DMS153 treated with DMSO at 0.1 percent for 48 hours (cell line): ENCODE data around the gene PROB1.
"Not testable (repeated sequence)": the region's sequence is repeated elsewhere in the genome, so short reads cannot be mapped to it uniquely, and the experiment has no call there.

Experiments used
- DNase-seq: peaks from one replicate; lab custom pipeline; 2025; ENCODE audit not compliant: unreplicated experiment; lab: John Stamatoyannopoulos, UW

Gene PROB1

DNA sequence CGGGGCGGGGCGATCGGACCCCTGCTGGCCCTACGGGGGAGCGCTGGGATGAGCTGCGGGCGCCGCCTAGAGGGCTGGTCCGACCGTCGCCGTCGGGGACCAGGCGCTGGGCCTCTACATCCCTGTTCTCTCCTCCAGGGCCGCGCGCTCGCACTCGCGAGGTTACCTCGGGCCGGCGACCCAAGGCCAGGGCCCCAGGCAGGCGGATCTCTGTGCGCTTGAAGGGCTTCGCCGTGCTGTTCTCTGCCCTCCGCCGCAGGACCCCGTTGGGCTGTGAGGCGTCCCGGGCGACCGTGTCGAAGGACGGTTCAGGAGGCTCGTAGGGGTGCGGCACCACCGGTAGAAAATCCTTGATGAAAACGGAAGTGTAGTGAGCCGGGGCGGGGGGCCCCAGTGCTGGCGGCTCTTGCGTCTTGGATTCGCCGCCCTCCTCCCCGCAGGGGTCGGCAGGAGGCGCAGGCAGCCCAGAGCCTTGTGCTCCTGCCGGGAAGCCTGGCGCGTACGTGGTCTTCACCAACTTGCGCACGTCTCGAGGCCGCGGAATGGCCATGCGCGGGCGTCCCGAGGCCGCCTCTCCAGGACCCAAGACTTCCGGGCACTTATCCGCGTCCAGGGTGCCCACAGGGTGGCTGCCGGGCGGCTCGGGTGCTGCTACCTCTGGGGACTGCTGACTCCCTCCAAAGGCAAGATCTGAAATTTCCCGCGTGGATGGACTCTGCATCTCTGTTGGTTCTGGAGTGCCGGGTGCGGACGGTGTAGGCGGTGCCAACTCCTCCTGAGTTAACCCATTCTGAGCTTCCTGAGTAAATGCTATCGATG is 2.0 kb downstream of the PROB1 start:
- peak; percentile 9 for DNase-seq

DNA sequence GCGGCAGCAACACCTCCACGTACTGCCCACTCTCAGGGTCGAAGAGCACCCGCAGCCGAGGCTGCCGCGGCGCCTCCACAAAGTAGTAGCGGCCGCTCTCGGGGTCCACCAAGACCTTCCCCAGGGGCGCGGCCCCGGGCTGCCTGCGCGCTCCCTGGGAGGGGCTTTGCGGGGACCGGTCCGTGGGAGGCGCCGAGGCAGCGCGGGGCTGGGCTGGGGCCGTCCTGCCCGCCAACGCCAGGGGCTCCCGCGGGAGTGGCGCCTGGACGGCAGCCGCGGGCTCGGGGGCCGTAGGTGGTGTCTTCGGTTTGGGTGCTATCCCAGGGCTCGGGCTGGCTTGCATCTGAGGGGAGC is 2.6 kb downstream of the PROB1 start:
- no peak for DNase-seq

DNA sequence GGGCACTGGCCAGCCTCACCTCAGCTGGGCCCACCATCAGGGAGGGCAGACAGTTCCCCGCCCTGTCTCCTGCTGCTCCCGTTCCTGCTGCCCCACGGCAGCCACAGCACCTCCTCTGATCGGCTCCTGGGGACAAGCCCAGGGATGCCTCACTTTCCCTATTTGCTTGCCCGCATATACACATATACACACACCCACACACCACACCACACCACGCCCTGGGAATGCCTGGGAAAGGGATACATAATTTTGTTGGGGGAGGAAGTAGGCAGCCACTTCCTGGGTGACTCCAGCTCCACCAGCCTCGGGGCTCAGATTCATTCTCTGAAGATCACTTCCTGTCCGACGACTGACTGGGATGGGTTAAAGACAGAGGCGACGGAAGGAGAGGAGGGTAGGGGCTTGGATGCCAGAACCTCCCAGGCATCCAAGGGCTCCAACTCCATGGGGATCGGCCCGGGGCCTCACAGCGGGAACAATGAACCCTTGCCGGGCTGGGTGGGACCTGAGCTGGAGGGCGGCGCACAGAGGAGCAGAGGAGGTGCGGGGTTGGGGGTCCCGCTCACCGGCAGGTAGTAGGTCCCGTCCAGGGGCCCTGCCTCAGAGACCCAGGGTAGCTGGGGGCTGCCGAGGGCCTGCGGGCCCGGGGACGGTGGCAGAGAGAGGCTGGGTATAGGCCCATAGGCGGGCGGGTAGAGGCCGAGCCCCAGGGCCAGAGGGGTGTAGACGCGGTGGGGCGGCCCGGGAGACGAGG is 3.2 kb downstream of the PROB1 start:
- peak; percentile 6 for DNase-seq

- DNase-seq, result no peak
These were observed 4.0 kb downstream of the PROB1 start for GRCh38 chr5:139390639-139391569.

GRCh38 chr5:139389701-139390638 is 4.9 kb downstream of the PROB1 start, which contains the start of gene MZB1:
MZB1 (minus strand) TSS chr5:139389913; CDS start chr5:139389856, 57 bp downstream.
- no peak for DNase-seq

GRCh38 chr5:139388198-139388821 is 6.6 kb downstream of the PROB1 start:
- peak; percentile 25 for DNase-seq

GRCh38 chr5:139387611-139388197 is 7.2 kb downstream of the PROB1 start:
- no peak for DNase-seq

DNA sequence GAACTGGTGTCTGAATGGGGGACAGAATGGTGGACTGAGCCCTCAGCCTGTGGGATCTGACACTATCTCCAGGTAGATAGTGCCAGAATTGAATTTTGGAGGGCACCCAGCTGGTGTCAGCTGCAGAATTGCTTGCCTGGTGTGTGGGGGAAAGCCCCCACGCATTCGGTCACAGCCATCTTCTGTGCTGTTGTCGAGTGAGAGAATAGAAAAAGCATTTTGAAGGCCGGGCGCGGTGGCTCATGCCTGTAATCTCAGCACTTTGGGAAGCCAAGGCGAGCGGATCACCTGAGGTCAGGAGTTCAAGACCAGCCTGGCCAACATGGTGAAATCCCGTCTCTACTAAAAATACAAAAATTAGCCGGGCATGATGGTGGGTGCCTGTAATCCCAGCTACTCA is 7.9 kb downstream of the PROB1 start:
- DNase-seq, result not testable (repeated sequence)

GRCh38 chr5:139386050-139386438 is 8.9 kb downstream of the PROB1 start:
- no peak for DNase-seq

DNA sequence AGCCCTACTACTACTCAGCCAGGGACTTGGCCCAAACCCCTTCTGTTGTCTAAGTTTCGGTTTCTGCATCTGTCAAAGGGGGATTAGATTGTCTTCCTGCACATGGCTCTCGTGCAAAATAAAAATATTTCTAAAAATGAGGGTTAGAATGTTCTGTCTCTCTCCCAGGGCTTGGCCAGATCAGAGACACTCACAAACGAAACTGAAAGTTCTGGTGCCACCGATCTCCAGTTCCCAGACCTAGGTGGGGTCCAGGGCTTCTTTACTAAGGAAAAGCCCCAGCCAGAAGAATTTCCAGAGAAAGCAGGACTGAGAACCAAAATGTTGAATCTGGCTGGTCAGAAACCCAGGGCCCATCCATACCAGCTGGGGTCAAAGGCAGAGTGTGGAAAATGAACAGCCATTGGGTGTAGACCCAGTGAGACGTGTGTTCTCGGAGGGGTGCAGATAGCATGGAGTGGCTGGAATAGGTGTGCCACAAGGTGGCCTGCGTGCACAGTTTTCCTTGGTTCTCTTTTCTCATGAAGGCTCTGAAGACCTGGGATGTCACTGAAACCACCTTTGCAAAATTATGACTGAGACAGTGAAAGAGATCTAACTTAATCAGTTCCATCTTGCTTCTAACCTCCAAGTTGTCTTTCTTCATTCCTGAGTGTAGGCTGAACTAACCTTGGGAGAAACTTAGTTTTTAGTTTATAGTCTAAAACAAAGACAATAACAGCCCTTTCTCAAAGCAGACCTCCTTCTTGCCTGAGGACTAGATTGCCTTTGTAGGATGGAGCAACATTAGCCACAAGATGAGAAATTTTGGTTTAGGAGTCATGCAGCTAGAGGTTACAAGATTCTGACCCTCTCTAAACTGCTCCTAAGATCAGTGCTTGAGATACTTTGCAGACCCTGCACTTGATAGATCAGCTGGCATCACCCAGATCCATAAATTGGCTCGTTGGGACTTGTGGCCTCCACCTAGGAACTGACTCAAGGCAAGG is 9.5 kb downstream of the PROB1 start:
- no peak for DNase-seq

GRCh38 chr5:139384591-139385051 is 10.3 kb downstream of the PROB1 start:
- DNase-seq, result no peak

DNA sequence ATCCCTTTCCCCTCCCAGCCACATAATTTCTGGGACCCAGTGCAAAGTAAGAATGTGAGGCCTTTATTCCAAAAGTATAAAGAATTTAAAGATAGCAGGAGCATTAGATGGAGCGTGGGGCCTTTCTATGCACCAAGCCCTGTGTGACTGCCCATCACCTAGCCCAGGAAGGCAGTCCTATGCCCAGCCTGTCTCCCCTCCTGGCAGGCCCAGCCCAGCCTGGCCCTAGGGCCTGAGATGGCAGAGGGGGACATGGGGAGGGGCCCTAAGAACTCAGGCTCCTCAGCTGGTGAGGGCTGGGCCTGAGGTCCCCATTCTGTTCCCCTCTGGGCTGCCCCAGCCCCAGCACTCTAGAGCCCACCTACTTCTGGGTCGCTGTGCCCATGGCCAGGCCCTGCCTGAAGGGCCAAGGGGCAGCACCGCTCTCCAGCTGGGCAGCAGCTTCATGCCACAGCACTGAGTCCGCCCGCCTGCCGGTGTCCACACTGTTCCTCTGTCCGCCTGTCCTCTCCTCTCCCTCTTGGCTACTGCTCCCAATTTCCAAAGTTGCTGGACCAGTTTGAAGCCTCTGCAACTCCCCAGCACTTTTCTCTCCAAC is 10.8 kb downstream of the PROB1 start:
- DNase-seq, result no peak

- no peak for DNase-seq
These were observed 11.5 kb downstream of the PROB1 start, which contains the start of gene SLC23A1 for GRCh38 chr5:139383275-139383992. SLC23A1 (minus strand) TSS chr5:139383297; CDS start chr5:139383253, 44 bp downstream.

GRCh38 chr5:139382807-139383206 is 12.1 kb downstream of the PROB1 start:
- DNase-seq, result no peak

DNA sequence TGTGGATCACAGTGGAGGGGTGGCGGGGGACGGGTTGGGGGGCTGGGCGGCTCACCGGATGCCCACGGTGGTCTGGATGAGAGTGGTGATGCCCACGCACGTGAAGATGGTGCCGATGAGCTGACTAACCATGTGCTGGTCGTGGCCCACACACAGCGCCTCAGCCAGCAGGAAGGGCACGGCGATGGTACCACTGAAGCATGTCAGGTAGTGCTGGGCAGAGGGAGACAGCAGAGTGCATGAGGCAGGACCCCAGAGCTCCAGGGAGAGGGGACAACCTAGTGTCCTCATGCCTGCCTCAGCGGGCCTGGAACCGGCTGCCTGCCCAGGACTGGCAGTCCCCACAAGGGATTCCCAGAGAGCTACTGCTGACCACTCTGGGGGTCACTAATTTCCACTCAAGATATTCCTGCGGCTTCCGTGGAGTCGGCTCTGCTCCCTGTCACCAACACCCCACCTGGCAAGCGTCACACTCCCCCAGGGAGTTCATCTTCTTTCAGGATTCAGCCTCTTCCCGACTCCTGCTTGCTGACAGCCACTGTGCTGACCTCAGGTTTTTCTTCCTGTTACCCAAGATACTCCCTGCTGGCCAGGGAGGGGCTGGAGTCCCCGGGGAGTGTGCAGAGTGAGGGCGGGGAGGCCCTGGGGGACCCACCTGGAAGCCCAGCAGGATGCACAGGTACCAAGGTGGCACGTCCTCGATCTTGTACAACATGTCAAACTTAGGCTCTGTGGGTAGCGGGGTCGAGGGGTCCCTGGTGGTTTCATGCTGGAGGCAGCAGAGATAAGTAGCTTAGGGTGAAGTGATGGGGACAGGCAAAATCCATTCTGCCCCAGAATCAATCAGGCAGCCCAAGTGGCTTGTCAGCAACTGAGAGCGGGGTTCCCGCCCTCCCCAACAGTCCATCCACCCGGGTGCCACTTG is 12.8 kb downstream of the PROB1 start:
- no peak for DNase-seq
